Measurements from ENCODE around the gene TP53AIP1.

TP53AIP1 gene

DNA sequence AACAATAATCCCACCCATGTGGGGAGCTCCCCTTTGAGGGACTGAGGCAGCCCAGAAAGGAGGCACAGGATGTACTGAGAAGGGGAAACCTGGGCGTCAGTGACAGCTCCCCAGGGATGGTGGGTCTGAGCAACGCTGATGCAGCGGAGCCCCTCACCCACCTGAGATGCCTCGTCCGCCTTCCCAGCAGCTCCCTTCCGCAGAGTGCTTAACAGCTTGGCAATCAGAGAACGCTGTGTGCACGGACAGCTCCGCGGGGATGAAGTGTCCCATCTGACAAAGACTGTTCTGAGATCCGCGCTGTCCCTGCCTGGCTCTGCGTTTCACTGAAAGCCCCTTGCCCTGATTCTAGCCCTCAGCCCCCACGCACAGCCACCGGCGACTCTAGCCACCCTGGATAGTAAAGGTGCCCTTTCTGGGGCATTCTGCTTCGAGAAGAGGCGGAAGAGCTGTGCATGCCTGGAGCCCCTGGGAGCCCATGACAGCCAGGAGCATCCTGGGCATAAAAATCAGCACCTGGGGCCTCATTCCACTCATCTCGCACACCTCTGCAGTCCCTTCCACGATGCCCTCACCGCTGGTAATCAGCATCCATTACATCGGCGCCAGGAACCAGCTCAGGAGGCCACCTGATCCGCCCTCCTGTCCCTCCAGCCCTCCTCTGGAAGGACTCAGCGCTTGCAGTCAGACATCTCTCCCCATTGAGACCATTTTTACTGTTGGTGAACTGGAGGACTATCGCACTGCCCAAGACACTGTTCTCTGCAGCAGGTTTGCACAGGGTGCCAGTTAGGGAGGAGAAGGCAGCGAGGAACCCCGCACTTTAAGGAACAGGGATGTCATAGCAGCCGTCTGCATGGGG is 40.8 kb downstream of the TP53AIP1 start:
- POLR2A ChIA-PET: no interaction called here
- CTCF ChIA-PET: interaction anchor here (0.9 to 12.2 kb wide), 7 partner anchors 10 to 52 kb away, joined by 3 to 153 read pairs (median 4); no protein-coding TSS in a partner anchor
- Histone ChIP-seq H3K27ac (ENCODE audit: insufficient read depth in 1 of 2, low read depth in 1 of 2, low read length in 2 of 2, poor library complexity in 1 of 2, severe bottlenecking in 2 of 2) (no peak overlapping the region), H3K4me1 (ENCODE audit: control extremely low read depth in 1 of 4, control insufficient read depth in 4 of 4, insufficient read depth in 4 of 4, low read length in 3 of 4) (peaks cover 6 to 33% (median 29%) of the 10 kb centered on the region in 4 experiments), H3K27me3 (replicated peaks in 2 of 5; ENCODE audit: control insufficient read depth in 4 of 5, insufficient read depth in 5 of 5, low read length in 4 of 5) (peaks cover 0 to 9% (median 5%) of the 10 kb centered on the region in 5 experiments), H3K4me3 (ENCODE audit: control insufficient read depth in 1 of 7, extremely low read depth in 1 of 7, insufficient read depth in 4 of 7, low read depth in 2 of 7, low read length in 6 of 7) (no peak overlapping the region), H3K9me3 (ENCODE audit: control extremely low read depth in 1 of 5, control insufficient read depth in 4 of 5, insufficient read depth in 2 of 5, low read depth in 1 of 5, low read length in 4 of 5) (peaks cover 0 to 5% (median 0%) of the 10 kb centered on the region in 5 experiments), H3K36me3 (ENCODE audit: control insufficient read depth in 4 of 4, insufficient read depth in 4 of 4, low read length in 3 of 4) (peaks cover 0 to 3% (median 0%) of the 10 kb centered on the region in 4 experiments)
- DNase-seq: no peak
- WGBS (ENCODE audit: insufficient coverage): 90% methylated on average over 25 of the region's 29 CpGs

DNA sequence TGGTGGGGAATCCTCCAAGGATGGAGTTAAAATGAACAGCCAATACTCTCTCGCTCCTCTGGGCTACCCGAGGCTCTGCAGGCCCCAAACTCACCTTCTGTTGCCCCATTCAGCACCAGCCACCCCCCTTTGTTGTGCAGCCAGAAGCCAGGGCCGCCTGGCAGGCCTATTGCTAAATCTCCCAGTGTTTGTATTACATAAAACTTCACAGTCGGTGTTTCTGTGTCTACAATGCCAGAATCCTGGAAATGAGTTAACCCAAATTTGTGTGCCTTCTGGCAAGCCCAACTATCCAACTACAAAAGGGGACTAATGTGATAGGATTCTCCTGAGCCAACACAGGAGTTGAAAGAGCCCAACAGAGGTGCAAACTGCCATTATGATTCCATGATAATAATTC is 42.2 kb downstream of the TP53AIP1 start:
- Histone ChIP-seq H3K36me3 (ENCODE audit: control insufficient read depth in 4 of 4, insufficient read depth in 4 of 4, low read length in 3 of 4) (peaks cover 0 to 3% (median 0%) of the 10 kb centered on the region in 4 experiments), H3K27me3 (replicated peaks in 2 of 5; ENCODE audit: control insufficient read depth in 4 of 5, insufficient read depth in 5 of 5, low read length in 4 of 5) (peaks cover 0 to 19% (median 5%) of the 10 kb centered on the region in 5 experiments), H3K4me3 (ENCODE audit: control insufficient read depth in 1 of 7, extremely low read depth in 1 of 7, insufficient read depth in 4 of 7, low read depth in 2 of 7, low read length in 6 of 7) (no peak overlapping the region), H3K27ac (ENCODE audit: insufficient read depth in 1 of 2, low read depth in 1 of 2, low read length in 2 of 2, poor library complexity in 1 of 2, severe bottlenecking in 2 of 2) (no peak overlapping the region), H3K9me3 (ENCODE audit: control extremely low read depth in 1 of 5, control insufficient read depth in 4 of 5, insufficient read depth in 2 of 5, low read depth in 1 of 5, low read length in 4 of 5) (no peaks in the 10 kb centered on the region), H3K4me1 (ENCODE audit: control extremely low read depth in 1 of 4, control insufficient read depth in 4 of 4, insufficient read depth in 4 of 4, low read length in 3 of 4) (peaks cover 2 to 24% (median 22%) of the 10 kb centered on the region in 4 experiments)
- DNase-seq: no peak
- POLR2A ChIA-PET: no interaction called here
- 93% methylated on average over 4 of the region's 4 CpGs for WGBS (ENCODE audit: insufficient coverage)
- CTCF ChIA-PET: interaction anchor here (12.2 kb wide), 1 partner anchor 14 kb away, joined by 153 read pairs; no protein-coding TSS in a partner anchor

GRCh38 chr11:128898580-128899344 is 43.9 kb downstream of the TP53AIP1 start:
- H3K4me1 ChIP-seq (ENCODE audit: control extremely low read depth in 1 of 4, control insufficient read depth in 4 of 4, insufficient read depth in 4 of 4, low read length in 3 of 4): peaks cover 0 to 15% (median 12%) of the 10 kb centered on the region in 4 experiments
- DNase-seq: no peak
- no peak overlapping the region for H3K27ac ChIP-seq (ENCODE audit: insufficient read depth in 1 of 2, low read depth in 1 of 2, low read length in 2 of 2, poor library complexity in 1 of 2, severe bottlenecking in 2 of 2)

GRCh38 chr11:128897826-128898225 is 44.8 kb downstream of the TP53AIP1 start:
- peaks cover 0 to 11% (median 9%) of the 10 kb centered on the region in 4 experiments for H3K4me1 ChIP-seq (ENCODE audit: control extremely low read depth in 1 of 4, control insufficient read depth in 4 of 4, insufficient read depth in 4 of 4, low read length in 3 of 4)
- ChIA-PET CTCF (no interaction called here), POLR2A (no interaction called here)
- H3K27me3 ChIP-seq (replicated peaks in 2 of 5; ENCODE audit: control insufficient read depth in 4 of 5, insufficient read depth in 5 of 5, low read length in 4 of 5): peaks cover 2 to 40% (median 8%) of the 10 kb centered on the region in 5 experiments
- H3K27ac ChIP-seq (ENCODE audit: insufficient read depth in 1 of 2, low read depth in 1 of 2, low read length in 2 of 2, poor library complexity in 1 of 2, severe bottlenecking in 2 of 2): no peak overlapping the region
- WGBS (ENCODE audit: insufficient coverage): no CpG with 5 or more reads among the region's 1 CpG
- no peak for DNase-seq
- no peak overlapping the region for H3K4me3 ChIP-seq (ENCODE audit: control insufficient read depth in 1 of 7, extremely low read depth in 1 of 7, insufficient read depth in 4 of 7, low read depth in 2 of 7, low read length in 6 of 7)
- H3K9me3 ChIP-seq (ENCODE audit: control extremely low read depth in 1 of 5, control insufficient read depth in 4 of 5, insufficient read depth in 2 of 5, low read depth in 1 of 5, low read length in 4 of 5): no peaks in the 10 kb centered on the region
- H3K36me3 ChIP-seq (ENCODE audit: control insufficient read depth in 4 of 4, insufficient read depth in 4 of 4, low read length in 3 of 4): peaks cover 0 to 3% (median 0%) of the 10 kb centered on the region in 4 experiments

More at GRCh38 chr11:128898580-128899344, 43.9 kb downstream of the TP53AIP1 start:
- no peak overlapping the region for H3K4me3 ChIP-seq (ENCODE audit: control insufficient read depth in 1 of 7, extremely low read depth in 1 of 7, insufficient read depth in 4 of 7, low read depth in 2 of 7, low read length in 6 of 7)
- no peaks in the 10 kb centered on the region for H3K9me3 ChIP-seq (ENCODE audit: control extremely low read depth in 1 of 5, control insufficient read depth in 4 of 5, insufficient read depth in 2 of 5, low read depth in 1 of 5, low read length in 4 of 5)
- WGBS (ENCODE audit: insufficient coverage): over 99% methylated on average over 12 of the region's 13 CpGs
- POLR2A ChIA-PET: no interaction called here
- H3K27me3 ChIP-seq (replicated peaks in 2 of 5; ENCODE audit: control insufficient read depth in 4 of 5, insufficient read depth in 5 of 5, low read length in 4 of 5): peaks cover 2 to 32% (median 5%) of the 10 kb centered on the region in 5 experiments
- CTCF ChIA-PET: no interaction called here
- peaks cover 0 to 3% (median 0%) of the 10 kb centered on the region in 4 experiments for H3K36me3 ChIP-seq (ENCODE audit: control insufficient read depth in 4 of 4, insufficient read depth in 4 of 4, low read length in 3 of 4)

DNA sequence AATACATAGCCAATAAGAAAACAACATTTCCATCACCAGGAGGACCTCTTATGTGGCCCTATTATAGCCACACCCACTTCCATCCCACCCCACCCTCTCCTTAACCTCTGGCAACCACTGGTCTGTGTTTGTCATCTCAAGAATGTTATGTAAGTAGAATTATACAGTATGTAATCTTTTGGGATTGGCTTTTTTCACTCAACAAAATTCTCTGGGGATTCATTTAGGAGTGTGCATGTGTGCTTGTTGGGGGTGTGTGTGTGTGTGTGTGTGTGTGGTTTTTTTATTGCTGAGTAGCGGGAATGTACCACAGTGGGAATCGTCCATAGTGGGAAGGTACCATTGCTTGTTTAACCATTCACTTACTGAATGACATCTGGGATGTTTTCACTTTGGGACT is 46.3 kb downstream of the TP53AIP1 start:
- DNase-seq: no peak
- ChIA-PET POLR2A (no interaction called here), CTCF (no interaction called here)
- Histone ChIP-seq H3K27me3 (replicated peaks in 2 of 5; ENCODE audit: control insufficient read depth in 4 of 5, insufficient read depth in 5 of 5, low read length in 4 of 5) (peaks cover 2 to 54% (median 15%) of the 10 kb centered on the region in 5 experiments), H3K27ac (ENCODE audit: insufficient read depth in 1 of 2, low read depth in 1 of 2, low read length in 2 of 2, poor library complexity in 1 of 2, severe bottlenecking in 2 of 2) (no peak overlapping the region), H3K36me3 (ENCODE audit: control insufficient read depth in 4 of 4, insufficient read depth in 4 of 4, low read length in 3 of 4) (peaks cover 0 to 2% (median 0%) of the 10 kb centered on the region in 4 experiments), H3K4me1 (ENCODE audit: control extremely low read depth in 1 of 4, control insufficient read depth in 4 of 4, insufficient read depth in 4 of 4, low read length in 3 of 4) (peaks cover 0 to 20% (median 12%) of the 10 kb centered on the region in 4 experiments), H3K9me3 (ENCODE audit: control extremely low read depth in 1 of 5, control insufficient read depth in 4 of 5, insufficient read depth in 2 of 5, low read depth in 1 of 5, low read length in 4 of 5) (no peaks in the 10 kb centered on the region), H3K4me3 (ENCODE audit: control insufficient read depth in 1 of 7, extremely low read depth in 1 of 7, insufficient read depth in 4 of 7, low read depth in 2 of 7, low read length in 6 of 7) (no peak overlapping the region)
- WGBS (ENCODE audit: insufficient coverage): no CpG with 5 or more reads among the region's 2 CpGs

- 99% methylated on average over 9 of the region's 9 CpGs for WGBS (ENCODE audit: insufficient coverage)
Observed at GRCh38 chr11:128895526-128895925, 47.1 kb downstream of the TP53AIP1 start.

More at GRCh38 chr11:128895526-128895925, 47.1 kb downstream of the TP53AIP1 start:
- H3K4me1 ChIP-seq (ENCODE audit: control extremely low read depth in 1 of 4, control insufficient read depth in 4 of 4, insufficient read depth in 4 of 4, low read length in 3 of 4): peaks cover 0 to 26% (median 18%) of the 10 kb centered on the region in 4 experiments
- H3K36me3 ChIP-seq (ENCODE audit: control insufficient read depth in 4 of 4, insufficient read depth in 4 of 4, low read length in 3 of 4): no peaks in the 10 kb centered on the region
- CTCF ChIA-PET: interaction anchor here (0.9 to 13.0 kb wide), 4 partner anchors 11 to 52 kb away, joined by 3 to 640 read pairs (median 6); partner anchors contain the start of gene TP53AIP1
- DNase-seq: no peak
- H3K27ac ChIP-seq (ENCODE audit: insufficient read depth in 1 of 2, low read depth in 1 of 2, low read length in 2 of 2, poor library complexity in 1 of 2, severe bottlenecking in 2 of 2): no peak overlapping the region
- H3K4me3 ChIP-seq (ENCODE audit: control insufficient read depth in 1 of 7, extremely low read depth in 1 of 7, insufficient read depth in 4 of 7, low read depth in 2 of 7, low read length in 6 of 7): no peak overlapping the region
- no peaks in the 10 kb centered on the region for H3K9me3 ChIP-seq (ENCODE audit: control extremely low read depth in 1 of 5, control insufficient read depth in 4 of 5, insufficient read depth in 2 of 5, low read depth in 1 of 5, low read length in 4 of 5)
- POLR2A ChIA-PET: no interaction called here
- peaks cover 2 to 59% (median 18%) of the 10 kb centered on the region in 5 experiments for H3K27me3 ChIP-seq (replicated peaks in 2 of 5; ENCODE audit: control insufficient read depth in 4 of 5, insufficient read depth in 5 of 5, low read length in 4 of 5)

Data from common myeloid progenitor, CD34-positive (primary cell).